ENCODE results near the gene KDM4D.
"Not testable (repeated sequence)": the region's sequence is repeated elsewhere in the genome, so short reads cannot be mapped to it uniquely, and the experiment has no call there.

KDM4D gene

DNA sequence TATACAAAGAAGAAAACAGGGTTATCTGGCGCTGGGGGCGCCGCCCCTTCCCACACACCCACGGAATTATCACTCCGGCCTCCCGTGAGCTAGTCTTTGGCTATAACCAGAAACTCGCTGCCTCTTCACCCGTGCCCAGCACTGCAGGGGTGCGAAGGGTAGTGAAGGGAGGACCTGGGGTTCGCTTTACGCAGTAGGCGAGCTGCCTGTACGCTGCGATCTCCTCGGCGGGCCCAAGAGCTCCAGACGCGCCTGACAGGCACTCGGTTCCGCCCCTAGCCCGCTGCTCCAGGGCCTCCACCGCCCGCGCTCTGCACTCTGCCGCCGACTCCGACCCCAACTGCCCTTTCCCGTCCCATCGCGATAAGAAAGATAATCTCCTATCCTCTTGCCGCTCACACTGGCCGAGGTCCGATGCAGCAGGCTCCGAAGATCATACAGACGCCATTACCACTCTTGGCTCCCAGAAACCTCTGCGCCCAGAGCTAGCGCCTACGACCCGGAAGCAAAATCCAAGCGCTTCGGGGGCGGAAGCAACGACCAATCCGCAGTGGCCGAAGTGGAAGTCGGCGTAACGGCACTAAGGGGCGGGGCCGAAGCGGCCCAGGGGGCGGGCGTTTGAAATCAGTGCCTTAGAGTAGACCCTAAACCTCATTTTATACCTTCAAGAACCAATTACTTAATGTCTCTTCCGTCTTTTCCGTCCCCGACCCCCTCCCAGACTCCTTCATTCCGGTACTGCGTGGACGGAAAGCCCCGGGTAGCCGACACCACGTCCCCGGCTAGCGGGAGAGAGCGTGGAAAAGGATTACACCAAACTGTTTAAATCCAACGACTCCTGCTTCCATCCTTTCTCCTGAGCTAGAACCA is at the start of gene KDM4D, which contains the start of gene CWC15:
KDM4D (plus strand) TSS at position 611 of the 870 bp plus-strand sequence. CDS start 23,664 bp downstream, outside the sequence.
CWC15 (minus strand) TSS at position 458 of the 870 bp plus-strand sequence. CDS start 1,371 bp downstream, outside the sequence.
- peak; percentile 45 to 97 (median 90) for DNase-seq

DNA sequence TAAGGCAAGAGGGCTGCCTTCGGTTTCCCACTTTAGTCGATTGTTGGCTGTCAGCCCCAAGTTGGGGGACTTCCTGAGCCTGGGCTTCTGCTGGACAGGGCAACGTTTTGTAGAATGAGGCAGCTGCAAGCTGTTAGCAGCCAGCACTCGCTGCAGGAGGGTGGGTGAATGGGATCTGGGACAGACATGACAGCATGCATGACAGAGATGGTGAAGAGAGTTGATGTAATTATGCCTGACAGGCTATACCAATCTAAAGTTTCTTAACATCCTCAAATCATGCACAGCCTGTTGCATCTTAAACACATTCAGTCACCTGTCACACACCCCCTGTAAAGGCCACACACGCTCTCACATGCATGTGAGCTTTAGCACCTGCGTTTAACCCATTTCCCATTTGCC is 49.3 kb upstream of the KDM4D start:
- DNase-seq, result no peak

DNA sequence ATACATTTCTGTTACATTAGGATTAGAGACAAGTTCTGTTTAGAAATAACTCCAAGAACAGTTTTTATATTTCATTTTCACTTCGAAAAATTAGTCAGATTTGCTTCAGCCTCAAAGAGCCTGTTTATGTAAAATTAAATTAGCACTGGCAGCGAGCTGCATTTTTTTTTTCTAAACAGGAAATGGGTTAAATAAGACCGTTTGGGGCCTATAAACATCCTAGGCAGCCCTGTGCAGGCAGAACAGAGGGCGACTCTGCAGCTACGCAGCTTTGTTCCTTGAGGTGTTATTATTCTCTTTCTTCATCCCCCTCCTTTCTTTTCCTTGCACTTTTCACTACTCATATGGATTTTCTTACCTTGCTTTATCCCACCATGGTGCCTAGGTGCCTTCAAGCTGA is 48.9 kb upstream of the KDM4D start:
- DNase-seq, result no peak

DNA sequence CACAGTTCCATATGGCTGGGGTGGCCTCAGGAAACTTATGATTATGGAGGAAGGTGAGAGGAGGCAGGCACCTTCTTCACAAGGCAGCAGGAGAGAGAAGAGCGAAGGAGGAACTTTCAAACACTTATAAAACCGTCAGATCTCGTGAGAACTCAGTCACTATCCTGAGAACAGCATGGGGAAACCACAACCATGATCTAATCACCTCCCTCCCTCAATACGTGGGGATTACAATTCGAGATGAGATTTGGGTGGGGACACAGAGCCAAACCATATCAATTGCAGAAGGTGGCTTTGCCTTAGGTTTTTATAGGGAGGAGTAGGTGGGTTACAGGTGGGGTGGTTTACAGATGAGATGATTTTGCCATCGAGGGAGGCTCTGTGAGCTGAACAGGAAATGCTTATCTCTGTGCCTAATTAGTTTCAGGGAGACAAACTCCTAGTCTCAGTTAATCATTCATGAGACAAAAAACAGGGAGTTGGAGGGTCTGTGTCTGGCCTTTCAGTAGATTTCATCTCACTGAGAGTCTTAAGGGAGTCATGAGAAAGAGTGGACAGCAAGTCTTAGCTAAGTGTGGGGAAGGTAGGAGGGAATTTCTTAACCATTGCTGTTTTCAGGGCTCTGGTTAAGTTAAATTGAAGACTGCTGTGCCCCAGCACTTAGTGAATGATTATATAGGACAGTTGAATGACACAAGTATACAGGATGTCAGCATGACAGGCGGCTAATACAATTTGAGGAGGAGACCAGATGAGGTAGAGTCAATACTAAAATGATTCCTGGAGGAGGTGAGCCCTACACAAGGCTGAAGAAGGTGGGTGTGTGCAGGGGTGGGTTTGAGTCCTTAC is 47.9 kb upstream of the KDM4D start:
- no peak for DNase-seq

DNA sequence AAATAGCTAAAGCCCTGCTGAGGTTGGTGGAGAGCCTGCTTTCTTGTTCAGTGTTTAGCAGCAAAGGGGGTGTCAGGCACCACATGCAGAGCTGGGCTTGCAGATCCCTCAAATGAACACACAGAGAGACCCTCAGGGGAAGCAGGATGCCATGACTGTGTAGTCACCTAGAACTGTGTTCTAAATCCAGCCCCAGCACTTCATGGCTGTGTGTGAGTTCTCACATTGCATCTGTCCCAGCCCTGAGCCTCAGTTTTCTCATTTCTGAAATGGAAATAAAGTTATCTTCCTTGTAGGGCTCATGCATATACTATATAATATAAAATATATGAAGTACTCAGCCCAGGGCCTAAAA is 47.3 kb upstream of the KDM4D start:
- no peak for DNase-seq

DNA sequence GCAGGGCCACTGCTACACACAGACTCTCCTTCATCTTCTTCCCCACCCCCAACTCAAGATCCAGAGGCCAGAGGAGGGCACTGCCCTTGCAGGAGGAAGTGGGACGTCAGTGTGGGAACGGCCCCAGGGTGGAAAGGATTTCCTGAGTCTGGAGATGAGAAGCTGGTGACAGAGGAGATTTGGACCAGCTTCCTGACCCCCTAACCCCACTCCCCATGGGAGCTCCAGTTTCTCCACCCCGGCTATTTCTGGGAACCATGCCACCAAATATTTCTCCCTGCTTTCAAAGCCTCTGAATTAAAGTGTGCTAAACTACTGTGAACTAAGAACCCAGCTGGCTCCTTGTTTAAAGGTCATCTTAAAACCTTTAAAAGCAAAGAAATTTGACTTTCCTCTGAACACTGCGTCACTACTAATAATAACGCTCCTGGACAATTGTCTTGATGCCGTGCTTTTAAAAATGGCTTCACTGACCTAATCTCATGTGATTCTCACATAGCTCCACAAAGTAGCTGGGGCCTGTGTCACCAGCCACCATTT is 46.7 kb upstream of the KDM4D start:
- DNase-seq, result peak in 24 of 56 donors; percentile 7 to 50 (median 29)

DNA sequence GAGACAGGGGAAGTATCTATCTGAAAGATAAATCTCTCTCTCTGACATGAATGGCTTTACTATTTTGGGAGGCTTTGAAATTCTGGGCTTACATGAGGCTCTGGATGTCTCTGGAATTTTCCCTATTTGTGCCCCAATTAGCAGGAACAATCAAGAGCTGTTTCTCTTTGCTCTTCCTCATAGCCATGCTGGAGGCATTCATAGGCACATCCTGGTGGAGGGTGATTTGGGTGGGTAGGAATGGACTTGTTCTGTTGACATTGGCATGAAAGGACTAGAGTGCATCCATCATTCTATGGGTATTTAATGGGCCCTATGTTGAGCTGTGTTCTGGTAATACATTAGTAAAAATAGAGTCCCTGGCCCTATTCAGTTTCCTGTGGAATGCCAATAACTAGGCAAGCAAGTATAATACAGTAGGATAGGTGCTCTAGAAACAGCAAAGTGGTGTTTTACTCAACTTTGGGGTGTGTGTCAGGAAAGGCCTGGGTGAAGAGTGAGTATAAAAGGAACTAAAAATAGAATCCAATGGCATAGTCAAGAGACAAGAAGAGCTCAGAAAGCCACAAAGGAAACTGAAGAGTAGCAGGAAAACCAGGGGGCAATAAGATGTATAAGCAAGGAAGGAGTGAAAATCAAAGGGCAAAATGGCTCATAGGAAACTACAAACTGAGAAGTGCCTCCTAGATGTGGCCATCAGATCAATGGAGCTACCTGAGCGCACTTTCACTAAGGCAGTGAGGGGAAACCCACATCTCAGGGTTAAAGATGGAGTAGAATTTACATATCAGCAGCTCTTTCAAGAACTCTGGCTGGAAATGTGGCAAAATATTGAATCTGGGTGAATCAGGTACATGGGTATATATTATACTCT is 45.2 kb upstream of the KDM4D start:
- no peak for DNase-seq

DNA sequence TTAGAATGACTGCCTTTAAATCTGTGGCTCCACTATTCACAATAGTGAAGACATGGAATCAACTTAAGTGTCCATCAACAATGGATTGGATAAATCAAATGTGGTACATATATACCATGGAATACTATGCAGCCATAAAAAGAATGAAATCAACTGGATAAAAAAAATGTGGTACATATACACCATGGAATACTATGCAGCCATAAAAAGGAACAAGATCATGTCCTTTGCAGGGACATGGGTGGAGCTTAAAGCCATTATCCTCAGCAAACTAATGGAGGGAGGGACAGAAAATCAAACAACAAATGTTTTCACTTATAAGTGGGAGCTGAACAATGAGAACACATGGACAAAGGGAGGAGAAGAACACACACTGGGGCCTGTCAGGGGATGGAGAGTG is 41.4 kb upstream of the KDM4D start:
- not testable (repeated sequence) for DNase-seq

DNA sequence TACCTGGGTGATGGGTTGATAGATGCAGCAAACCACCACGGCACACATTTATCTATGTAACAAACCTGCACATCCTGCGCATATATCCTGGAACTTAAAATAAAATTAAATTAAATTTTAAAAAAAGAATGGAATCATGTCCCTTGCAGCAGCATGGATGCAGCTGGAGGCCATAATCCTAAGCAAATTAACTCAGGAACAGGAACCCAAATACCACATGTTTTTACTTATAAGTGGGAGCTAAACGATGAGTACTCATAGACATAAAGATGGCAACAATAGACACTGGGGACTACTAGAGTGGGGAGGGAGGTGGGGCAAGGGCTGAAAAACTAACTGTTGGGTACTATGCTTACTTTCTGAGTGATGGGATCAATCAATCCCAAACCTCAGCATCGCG is 41.0 kb upstream of the KDM4D start:
- no peak for DNase-seq

DNA sequence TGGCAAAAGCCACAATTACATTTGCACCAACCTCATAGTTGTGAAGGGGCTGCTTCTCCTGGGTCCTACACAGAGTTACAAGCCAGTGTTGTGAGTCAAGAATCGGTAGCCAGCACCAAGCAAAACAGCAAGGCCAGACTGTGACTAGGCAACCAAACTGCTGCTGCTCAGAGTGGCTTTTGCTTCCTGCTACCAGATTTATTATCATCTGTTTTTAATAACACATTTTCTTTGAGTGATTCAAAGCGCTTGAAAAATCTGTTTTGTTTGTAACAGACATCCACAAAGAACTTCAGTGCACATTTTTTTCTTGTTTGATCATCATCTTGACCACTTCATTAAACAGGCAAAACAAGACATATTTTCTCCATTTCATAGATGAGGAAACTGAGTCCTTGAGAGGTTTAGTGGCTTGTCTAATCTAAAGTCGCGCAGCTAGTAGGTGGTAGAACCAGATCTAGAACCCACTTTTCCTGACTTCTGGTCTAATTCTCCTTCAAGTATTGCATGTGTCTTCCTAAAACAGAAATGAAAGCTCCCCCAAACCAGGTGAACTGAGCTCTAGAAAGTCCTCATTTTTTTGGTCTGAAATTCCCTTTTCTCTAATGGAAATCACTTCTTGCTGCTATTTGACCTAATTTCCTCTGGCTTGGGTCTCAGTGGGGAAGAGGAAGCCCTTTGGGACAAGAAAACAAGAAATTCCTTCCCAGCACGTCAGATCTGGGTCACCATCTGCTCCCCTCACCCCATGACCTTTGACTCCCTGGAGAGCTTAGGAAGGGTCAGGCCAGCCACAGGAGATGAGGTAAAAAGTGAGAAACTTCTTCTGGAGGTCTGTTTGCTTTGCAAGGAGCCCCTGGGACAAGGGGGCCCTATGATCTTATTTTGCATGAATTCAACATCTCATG is 40.0 kb upstream of the KDM4D start:
- no peak for DNase-seq

DNA sequence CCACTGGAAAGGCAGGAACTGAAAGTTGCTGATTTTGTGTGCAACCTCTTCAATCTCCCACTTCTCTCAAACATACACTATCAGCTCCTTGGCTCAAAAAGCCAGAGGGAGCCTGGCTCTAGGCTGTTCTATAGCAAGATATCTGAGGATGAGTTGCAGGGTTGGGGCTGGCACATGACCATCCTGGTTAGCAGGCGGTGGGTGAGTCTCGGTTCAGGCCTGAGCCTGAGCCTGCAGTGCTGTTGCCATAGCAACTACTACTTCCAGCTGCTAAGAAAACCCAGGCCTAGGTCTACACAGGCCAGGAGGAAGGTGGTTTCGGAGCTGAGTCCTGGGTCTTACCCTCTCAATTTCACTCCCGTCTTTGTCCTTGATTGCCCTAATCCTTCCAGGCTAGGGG is 39.1 kb upstream of the KDM4D start:
- peak in 7 of 56 donors; percentile 7 to 25 (median 19) for DNase-seq

DNA sequence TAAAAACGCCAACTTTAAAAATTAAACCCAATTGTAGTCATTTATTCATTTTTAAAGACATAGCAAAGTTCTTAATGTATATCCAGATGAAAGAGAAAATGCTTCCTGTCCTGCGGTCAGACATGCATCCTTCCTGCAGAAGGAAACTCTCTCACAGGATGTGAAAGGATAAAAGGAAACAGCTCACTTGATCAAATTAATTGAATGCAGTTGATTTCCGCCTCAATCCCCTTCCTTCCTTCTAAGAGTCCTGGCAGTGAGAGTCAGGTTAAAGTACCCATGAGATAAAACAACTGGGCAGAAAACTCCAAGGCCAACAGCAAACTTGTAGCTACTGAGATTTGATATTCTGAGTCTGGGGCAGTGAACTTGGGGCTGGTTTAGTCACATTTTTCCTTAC is 38.7 kb upstream of the KDM4D start:
- DNase-seq, result no peak

DNA sequence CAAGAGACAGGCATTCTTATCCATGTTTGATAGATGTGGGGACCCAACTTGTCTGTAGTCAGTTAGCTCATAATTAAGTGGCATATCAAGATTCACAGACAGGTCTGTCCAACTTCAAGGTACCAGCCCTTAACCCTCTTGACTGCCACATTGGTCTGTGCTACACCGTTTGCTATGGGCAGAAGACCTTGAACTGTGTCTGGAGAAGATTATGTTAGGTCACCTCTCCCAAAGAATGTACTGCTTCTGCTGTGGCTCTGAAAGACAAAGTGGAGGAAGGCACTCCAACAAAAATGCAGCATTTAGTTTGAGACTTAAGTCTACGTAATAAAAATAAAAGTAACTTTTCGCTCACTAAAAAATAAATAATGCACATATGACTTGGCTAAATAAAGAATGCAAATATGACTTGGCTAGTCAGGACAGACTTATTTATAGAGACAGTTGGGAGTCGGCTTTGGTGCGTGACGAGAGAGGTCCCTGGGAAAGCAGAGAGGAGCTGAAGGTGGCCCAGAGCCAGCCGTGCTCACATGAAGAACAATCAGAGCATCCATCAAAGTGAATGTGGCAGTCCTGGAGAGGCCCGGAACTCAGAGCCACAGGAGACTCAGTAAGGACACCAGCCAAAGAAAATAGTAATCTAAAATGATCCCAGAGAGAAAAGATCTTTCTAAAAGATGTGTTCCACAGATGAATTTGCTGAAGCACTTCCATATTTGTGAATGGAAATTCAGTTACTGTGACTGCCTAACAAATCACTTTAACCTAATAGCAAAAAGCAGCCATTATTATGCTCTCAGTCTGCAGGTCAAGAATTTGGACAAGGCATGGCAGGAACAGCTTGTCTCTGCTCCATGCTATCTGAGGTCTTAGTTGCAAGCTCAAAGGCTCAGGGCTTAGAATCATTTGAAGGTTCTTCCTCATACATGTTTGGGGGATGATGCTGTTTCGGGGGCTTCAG is 35.1 kb upstream of the KDM4D start:
- DNase-seq, result peak in 1 of 56 donors; percentile 13

DNA sequence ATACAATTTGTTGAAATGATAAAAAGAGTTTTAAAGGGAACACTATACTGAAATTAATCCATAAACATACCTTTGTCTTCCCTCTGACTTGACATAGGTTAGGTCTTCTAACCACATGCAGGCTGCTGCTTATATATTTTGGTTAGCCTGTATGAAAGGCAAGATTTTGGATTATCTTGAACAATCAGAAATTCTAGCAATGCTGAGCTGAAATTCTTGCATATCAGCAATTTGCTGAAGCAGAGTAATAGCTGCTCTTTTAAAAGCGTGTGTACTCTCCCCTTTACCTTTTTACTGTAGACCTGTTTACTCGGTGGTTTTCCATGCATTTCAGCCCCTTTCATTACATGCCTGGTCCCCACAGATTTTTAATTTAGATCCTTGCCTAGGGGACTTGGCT is 34.2 kb upstream of the KDM4D start:
- DNase-seq, result no peak

DNA sequence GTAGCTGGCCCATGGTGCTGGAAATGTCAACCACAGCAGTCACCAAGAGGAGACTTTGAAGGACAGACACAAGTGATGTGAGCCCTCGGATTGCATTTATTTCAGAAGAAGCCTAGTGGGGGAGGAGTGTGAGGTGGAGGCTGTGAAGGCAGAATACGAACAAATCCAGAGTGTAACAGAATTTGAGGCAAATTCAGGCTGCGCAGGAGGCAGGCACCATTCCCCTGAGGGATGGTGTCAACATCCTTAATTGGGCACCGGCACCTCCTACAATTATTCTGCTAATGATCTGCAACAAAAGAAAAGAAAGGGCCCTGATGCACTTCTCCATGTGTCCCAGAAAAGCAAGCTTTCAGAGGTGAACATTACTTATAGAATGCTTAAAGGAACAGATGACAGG is 32.4 kb upstream of the KDM4D start:
- DNase-seq, result peak in 1 of 56 donors; percentile 12

DNA sequence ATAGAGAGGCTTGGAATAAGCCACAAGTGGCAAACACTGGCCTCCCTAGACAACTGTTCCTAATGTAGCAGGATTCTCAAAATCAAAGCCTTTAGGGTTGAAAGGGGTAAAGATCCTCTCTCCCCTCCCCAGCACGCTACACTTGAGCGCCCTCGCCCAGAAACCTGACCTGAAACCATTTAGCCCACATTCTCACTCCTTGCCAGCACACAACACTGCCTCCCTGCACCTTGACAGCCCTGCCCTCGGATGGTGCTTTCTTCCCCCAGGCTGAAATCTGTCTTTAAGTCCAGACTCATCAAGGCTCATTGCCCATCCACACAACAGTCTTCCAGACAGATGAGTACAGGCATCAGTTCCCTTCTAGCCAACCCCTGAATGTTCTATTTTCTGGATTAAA is 26.7 kb upstream of the KDM4D start:
- no peak for DNase-seq

DNA sequence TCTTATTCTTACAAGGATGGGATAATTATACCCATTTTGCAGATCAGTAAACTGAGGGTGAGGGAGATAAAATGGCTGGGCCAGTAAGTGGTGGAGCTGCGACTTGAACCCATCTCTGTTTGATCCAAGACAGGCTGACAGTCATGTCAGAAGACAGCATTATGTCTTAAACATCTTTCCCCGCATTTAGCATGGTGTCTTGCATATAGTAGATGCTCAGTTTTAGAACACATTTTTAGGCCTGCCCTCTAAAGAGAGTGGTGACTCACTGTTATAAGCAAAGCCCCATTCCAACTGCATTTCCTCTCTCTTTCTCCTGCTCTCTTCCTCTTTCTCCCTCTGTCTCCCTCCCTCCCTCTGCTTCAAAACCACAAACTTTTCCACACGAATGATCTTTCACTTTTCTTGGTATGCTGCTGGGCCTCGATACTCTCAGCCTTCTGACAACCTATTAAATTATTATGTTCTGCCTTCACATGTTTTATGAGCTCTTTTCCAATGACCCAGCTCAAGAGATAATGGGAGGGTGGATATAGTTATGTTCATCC is 25.4 kb upstream of the KDM4D start:
- DNase-seq, result no peak

DNA sequence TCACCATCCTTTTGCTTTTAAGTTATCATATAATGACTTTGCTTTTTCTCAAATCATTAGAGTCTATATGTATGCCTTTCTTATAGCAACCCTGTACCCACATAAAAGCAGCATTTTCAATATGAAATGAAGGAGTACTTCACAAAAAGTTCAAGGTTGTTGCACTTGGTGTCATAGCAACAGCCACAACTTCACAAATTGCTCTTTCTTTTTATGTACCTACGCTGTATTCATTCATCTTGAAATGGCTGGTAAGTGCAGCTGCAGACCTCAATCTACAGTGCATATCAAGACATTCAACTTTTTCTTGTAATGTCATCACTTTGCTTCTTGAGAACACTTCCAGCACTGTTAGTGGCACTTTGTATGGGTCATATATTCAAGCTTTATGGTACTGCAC is 18.8 kb upstream of the KDM4D start:
- DNase-seq, result no peak

Data from amygdala (tissue), 56 donors.